ENCODE measurements around the gene CALR3.

DNA sequence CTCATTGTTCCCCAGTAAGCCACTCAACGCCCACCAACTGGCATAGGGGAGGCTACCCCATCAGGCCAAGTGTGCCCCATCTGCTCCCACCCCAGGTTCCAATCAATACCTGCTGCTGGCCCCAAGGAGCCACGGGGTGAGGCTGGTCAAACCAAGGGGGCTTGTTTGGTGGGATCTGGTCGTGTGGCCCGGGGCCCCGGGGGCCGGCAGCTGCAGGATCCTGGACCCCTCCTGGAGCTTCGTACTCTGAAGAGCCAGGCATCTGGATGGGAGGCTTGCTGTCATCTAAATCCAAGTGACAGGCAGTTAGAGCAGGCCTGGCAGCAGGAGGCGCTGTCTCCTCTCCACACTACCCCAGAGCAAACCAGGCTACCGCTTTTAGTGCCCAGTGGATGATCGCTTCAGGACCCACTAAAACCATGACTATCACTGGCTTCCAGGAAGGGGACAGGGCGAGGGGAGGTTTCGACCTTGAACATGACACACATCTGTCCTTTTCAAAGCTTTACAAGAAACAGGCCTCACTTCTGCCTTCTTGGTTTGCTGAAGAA, 32.1 kb upstream of the CALR3 start:
- peak; percentile 34 for TF ChIP-seq CTCF (IDR thresholded peaks at IDR 0.05; ENCODE audit: poor library complexity, severe bottlenecking)
- TF ChIP-seq TAF1 (IDR thresholded peaks at IDR 0.05; ENCODE audit: low read depth) = no peak
- no peak for TF ChIP-seq EZH2 (IDR thresholded peaks at IDR 0.05; ENCODE audit: borderline replicate concordance, insufficient read depth, low read length, poor library complexity, severe bottlenecking)
- TF ChIP-seq REST (IDR thresholded peaks at IDR 0.05; ENCODE audit: borderline replicate concordance) = no peak

Measured in neural cell (in vitro differentiated cells).